ENCODE measurements around the gene LRRC46.

LRRC46 gene

DNA sequence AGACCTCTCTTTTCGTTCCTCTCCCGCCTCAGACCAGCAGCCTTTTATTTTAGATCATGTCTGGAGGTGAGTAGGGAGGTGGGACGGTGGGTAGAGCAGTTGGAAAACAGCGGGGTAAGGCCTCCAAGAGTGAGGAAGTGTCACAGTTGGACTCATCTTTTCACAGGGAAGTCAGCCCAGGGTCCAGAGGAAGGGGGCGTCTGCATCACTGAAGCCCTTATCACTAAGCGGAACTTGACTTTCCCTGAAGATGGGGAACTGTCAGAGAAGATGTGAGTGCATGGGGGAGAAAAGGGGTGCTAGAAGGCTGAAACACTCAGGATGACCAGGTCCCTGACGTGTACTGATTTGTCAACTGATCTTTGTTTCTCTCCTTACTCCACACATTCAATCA lies 461 bp downstream of the LRRC46 start:
- DNase-seq (ENCODE audit: low read depth in 2 of 2) = no peak

DNA sequence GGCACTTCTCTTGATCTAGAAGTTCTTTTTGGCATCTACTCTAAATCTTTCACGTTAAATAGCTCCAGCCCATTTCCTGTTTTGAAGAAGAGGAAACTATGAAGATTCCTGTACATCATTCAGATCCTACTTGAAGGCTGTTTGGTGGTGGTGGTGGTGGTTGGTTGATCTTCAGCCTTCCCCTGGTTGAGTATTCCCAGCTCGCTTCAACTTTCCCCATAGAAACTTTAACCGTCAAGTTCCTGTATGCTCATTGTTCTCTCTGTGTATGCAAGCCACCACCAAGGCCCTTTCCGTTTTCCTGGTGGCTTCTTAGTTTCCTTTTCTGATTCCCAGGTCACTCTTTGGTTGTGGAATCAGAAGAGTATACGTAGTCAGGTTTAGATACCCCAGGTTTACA lies 3.3 kb downstream of the LRRC46 start:
- no peak for DNase-seq (ENCODE audit: low read depth in 2 of 2)

GRCh38 chr17:47836601-47837000 lies 5.1 kb downstream of the LRRC46 start:
- DNase-seq (ENCODE audit: low read depth in 2 of 2) = no peak

DNA sequence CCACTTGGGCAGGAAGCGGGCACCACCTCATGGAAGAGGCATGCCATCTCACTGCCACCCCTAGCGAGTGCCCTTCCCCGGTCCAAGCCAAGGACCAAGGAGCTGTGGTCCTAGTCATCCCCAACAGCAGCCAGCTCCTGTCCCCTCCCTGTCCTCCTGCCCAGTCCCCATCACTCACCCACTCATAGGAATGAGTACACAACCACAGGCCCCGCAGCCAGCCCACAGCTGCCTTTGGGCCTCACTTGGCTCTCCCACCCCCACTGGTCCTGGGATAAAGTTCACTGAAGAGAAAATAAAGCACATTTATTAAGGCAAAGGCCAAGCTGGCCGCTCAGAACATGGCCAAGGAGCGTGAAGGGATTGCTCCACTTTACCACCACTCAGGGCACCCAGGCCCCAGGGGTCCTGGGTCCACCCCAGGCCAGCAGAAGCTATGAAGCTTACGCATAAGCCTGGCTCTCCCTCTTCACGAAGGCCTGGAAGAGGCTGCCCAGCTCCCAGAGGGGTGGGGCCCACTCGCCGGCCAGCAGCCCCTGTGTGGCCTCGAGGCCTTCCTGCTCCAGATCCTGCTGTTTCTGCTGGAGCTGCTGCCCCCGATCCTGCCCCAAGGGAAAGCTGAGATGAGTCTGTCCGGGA lies 6.0 kb downstream of the LRRC46 start:
- no peak for DNase-seq (ENCODE audit: low read depth in 2 of 2)

DNA sequence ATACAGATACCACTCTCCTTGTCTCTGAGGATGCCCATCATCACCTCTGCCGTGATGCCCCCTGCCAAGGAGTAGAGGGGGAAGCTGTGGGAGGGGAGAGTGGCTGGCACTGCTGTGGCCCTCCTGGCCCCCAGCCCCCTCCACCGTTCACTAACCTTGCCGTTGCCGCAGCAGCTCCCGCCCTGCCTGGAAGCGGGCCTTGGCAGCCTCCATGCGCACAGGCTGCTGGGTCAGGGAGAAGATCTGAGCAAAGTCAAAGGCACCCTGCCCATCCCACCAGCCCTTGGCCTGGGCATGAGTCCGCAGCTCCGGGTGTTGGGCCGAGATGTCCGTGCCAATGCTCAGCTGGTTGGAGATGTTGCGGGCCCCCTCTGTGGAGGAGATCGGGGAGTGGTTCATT lies 7.2 kb downstream of the LRRC46 start:
- no peak for DNase-seq (ENCODE audit: low read depth in 2 of 2)

GRCh38 chr17:47839071-47839470 lies 7.6 kb downstream of the LRRC46 start:
- DNase-seq (ENCODE audit: low read depth in 2 of 2) = no peak

GRCh38 chr17:47840001-47840741 lies 8.7 kb downstream of the LRRC46 start:
- DNase-seq (ENCODE audit: low read depth in 2 of 2) = no peak

GRCh38 chr17:47840742-47841487 lies 9.4 kb downstream of the LRRC46 start, which contains the start of gene SCRN2:
Gene SCRN2 (minus strand): TSS chr17:47841273. CDS start chr17:47840843, 430 bp downstream.
- peak; percentile 78 to 89 for DNase-seq (ENCODE audit: low read depth in 2 of 2)

DNA sequence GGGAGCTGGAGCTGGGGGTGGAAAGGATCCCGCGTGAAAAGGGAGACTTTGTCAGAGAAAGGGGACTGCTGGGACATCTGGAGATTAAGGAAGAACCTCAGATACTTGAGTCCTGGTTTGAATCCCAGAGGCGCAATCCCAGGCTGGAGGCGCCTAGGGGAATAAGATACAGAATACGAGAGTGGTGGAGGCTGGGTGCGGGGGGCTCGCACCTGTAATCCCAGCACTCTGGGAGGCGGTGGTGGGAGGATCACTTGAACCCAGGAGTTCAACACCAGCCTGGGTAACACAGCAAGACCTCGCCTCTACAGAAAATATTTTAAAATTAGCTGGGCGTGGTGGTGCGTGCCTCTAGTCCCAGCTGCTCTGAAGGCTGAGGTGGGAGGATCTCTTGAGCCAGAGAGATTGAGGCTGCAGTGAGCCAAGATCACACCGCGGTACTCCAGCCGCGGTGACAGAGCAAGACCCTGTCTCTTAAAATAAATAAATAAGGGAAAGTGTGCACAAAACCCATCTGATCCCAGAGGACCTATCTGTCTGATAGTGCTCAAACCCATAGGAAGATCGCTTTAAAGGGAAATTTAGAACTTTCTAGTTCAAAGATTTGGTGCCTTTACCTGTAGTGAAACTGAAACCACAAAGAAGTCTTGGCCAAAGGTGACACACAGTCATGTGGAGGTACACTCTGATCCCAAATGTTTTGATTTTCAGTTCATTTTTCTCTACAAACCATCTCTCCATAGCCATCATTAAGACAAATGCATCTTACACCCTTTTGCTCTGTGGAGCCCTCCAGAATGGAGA lies 10.2 kb downstream of the LRRC46 start:
- DNase-seq (ENCODE audit: low read depth in 2 of 2) = no peak

DNA sequence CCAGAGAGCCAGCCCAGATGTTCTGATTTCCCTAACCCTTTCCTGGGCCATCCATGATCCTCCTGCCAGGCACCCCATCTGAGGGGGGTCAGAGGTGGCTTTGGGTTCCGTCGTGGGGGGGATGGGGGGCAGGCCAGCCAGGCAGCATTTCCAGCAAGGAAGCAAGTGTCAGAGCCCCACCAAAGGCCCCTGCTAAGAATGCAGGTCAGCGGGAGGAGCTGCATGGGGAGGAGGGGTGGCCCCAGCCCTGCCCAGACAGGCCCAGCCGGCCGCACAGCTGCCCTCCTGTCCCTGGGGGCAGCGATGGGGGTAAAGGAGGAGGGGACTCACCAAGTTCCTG lies 11.9 kb downstream of the LRRC46 start:
- no peak for DNase-seq (ENCODE audit: low read depth in 2 of 2)

DNA sequence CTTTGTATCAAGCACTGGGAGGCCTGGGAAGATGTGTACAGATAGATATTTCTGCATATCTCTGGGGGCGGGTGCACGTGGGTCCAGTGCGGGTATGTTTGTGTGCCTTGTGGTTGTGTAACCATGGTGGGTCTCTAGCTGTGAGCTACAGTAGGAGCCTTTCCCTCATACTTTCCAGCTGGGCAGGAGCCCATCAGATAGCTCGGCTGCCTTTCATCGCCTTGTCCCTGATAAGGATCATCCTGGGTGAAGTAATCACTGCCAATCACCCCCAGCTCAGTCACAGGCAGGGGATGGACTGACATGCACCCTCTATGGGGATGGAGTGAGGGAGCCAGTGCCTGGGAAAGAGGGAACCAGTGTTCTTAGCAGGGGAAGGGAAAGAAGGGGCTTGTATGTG lies 12.8 kb downstream of the LRRC46 start:
- no peak for DNase-seq (ENCODE audit: low read depth in 2 of 2)

DNA sequence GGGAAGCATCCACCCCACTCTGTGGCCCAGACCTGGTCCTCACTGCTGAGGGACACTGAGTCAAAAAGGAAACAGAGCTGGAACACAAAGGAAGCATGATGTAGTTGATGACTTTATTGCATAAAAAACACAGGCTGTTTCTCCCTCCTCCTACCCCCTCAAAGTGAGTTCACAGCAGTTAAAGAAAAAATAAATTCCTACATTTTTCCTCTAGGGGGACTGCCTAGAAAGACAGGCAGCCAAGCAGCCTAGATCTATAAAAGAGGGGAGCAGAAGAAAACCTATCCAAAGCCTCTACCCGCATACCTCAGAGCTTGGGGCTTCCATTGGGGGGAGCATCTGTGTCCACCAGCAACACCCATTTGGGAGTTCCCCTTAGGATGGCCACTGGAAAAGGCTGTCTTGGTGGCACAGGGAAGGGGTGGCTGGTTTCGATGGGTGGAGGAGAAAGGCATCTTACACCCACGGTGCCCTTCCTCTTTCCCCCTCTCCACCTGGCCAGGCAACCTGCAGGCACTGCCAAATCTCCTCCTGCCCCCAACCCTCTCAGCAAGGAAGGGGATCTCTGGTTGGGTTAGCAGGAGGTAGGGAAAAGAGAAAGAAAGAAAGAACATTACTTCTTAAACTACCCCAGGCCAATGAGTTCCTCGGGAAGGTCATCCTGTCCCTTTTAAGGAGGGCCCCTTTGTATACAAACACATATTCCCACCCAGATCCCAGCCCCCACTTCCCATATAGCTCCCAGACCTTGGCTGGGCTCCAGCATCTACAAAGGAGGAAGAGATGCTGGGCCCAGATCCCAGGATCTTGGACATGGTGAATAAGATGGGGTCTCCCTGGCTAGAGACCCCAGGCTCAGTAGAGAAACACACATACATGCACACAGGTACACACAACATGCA lies 13.6 kb downstream of the LRRC46 start:
- DNase-seq (ENCODE audit: low read depth in 2 of 2) = no peak

GRCh38 chr17:47845716-47846075 lies 14.2 kb downstream of the LRRC46 start:
- DNase-seq (ENCODE audit: low read depth in 2 of 2) = no peak

DNA sequence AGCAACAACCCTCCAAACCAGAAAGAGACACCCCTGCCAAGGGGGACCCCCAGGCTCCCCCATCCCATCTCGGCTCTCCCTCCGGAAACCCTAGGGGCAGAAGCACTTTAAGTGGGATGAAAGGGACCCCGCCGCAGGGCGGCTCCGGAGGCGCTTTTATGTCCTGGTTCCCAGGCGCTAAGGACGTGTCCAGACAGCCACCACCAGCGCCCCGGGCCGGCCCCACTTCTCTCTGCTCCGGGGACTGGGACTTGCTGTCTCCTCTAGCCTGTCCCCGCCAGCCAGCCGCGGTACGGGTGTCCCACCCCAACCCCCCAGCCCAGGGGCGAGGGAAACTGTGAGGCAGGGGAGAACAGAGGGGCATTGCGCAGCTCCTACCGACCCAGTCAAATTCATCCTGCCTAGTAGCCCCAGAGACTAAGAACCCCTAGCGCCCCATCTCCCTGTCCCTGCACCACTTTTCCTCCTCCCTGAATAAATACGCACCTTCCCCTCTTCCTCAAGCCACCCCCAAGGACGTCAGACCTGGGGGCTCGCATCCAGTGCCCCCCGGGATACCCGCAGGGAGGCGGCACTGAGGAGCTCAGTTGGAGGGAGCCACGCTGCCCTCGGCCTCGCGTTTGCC lies 15.4 kb downstream of the LRRC46 start:
- DNase-seq (ENCODE audit: low read depth in 2 of 2) = no peak

DNA sequence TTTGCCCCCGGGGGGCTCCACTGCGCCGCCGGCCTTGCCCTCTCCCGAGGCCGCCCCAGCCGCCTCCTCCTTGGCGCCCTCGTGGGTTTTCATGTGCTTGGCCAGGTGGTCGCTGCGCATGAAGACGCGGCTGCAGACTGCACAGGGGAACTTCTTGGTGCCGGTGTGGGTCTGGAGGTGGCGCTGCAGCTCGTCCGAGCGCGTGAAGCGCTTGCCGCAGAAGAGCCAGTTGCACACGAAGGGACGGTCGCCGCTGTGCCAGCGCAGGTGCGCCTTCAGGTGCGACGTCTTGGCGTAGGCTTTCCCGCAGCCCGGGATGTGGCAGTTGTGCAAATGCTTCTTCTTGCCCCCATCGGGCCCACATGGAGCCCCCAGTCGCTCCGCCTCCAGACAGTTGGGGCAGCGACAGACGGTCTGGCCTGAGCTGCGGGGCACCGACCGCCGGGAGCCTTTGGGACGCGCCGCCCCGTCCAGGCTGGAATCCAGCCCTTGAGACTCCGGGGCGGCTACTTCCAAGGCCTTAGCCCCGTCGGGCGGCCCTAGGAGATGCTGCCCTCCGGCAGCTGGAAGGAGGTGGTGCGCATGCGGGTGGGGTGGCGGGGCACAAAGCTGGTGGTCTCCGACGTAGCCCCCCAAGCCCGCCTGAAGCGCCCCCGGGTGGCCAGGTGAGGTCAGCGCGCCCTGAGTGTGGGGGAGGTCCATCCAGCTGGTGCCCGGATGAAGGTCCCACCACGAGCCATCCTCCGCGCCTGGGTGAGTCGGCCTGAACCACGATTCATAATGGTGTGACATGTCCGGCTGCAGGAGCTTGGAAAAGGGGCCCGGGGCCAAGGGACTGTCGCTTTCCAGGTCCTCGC lies 16.1 kb downstream of the LRRC46 start:
- DNase-seq (ENCODE audit: low read depth in 2 of 2) = no peak

- DNase-seq (ENCODE audit: low read depth in 2 of 2) = no peak
These were observed 16.7 kb downstream of the LRRC46 start for GRCh38 chr17:47848198-47848513.

- DNase-seq (ENCODE audit: low read depth in 2 of 2) = no peak
These were observed 18.9 kb downstream of the LRRC46 start for GRCh38 chr17:47850373-47850691.

GRCh38 chr17:47850692-47851573 lies 19.5 kb downstream of the LRRC46 start, which contains the start of gene SP6:
Gene SP6 (minus strand): TSS chr17:47851163. CDS start chr17:47848429, 2,734 bp downstream.
- DNase-seq (ENCODE audit: low read depth in 2 of 2) = peak; percentile 39 to 68

DNA sequence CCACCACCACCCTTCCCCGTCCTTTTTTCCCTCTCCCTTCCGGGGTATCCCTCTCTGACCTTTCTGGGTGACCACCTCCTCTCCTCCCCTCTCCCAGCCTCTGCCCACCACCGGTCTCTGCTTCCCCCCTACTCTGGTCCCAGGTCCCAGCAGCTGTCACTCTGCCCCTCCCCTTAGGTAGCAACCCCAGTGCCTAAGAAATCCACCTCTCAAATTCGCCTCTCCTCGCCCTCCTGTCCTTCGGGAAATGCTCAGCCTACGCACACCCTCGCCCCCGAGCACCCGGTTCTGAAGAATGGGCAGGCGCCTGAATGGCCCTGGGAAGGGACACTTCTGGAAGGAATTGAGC lies 20.3 kb downstream of the LRRC46 start:
- DNase-seq (ENCODE audit: low read depth in 2 of 2) = no peak
